Measurements from ENCODE around the gene CCDC17.

The CCDC17 gene

GRCh38 chr1:45617618-45618017 lies 6.2 kb downstream of the CCDC17 start:
- TF ChIP-seq CTCF (IDR thresholded peaks at IDR 0.05; ENCODE audit: low read length, missing control alignments) = no peak
- no peak overlapping the region for H3K4me3 ChIP-seq (replicated peaks; ENCODE audit: low read depth, low read length)
- peak; percentile 51 for DNase-seq (ENCODE audit: low read depth)

- no peak for TF ChIP-seq CTCF (IDR thresholded peaks at IDR 0.05; ENCODE audit: low read length, missing control alignments)
- no peak for DNase-seq (ENCODE audit: low read depth)
- no peak overlapping the region for H3K4me3 ChIP-seq (replicated peaks; ENCODE audit: low read depth, low read length)
Observed at GRCh38 chr1:45615885-45616284, 8.0 kb downstream of the CCDC17 start.

GRCh38 chr1:45612941-45613579 lies 10.8 kb downstream of the CCDC17 start:
- TF ChIP-seq CTCF (IDR thresholded peaks at IDR 0.05; ENCODE audit: low read length, missing control alignments) = no peak
- no peak for DNase-seq (ENCODE audit: low read depth)

GRCh38 chr1:45610589-45611226 lies 13.1 kb downstream of the CCDC17 start:
- DNase-seq (ENCODE audit: low read depth) = no peak
- no peak overlapping the region for H3K4me3 ChIP-seq (replicated peaks; ENCODE audit: low read depth, low read length)
- TF ChIP-seq CTCF (IDR thresholded peaks at IDR 0.05; ENCODE audit: low read length, missing control alignments) = no peak

More at GRCh38 chr1:45612941-45613579, 10.8 kb downstream of the CCDC17 start:
- H3K4me3 ChIP-seq (replicated peaks; ENCODE audit: low read depth, low read length) = no peak overlapping the region

DNA sequence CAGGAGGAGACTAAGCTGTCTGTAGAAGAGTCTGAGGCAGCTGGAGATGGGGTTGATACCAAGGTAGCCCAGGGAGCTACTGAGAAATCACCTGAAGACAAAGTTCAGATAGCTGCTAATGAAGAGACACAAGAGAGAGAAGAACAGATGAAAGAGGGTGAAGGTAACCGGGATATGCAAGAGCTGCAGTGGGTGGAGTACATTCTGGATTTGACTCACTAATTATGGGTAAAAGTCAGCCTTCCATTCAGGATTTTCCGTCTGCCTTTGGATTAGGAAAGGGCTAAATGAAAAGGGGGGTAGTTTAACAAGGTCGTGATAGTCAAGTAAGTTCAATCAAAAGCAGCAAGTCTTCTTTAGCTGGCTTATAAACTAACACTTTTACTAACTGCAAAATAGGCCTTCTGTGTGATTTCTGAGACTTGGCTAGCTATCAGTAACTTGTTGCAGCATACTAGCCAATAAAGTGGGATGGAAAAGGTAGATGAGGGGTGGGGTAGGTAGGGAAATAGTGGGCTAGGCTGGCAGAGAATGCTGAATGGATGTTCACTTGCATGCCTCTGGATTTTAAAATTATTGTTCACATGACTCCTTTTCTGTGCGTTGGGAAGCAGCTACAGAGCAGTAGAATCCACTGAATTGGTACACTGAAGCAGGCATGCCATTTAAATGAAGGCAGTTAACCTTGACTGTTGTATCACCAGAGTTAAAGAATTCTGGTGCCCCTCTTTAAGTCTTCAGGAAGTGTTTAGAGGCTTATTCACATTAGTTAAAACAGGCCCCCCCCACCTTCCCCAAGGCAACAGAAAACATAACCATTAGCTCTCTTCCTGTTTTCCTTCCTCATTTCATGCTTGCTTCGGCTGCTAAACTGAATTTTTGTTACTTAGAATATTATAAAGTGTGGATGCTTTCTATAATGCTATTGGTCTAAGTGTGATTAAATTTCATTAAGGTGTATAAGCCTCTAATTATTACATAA lies 15.4 kb downstream of the CCDC17 start:
- no peak for DNase-seq (ENCODE audit: low read depth)
- TF ChIP-seq CTCF (IDR thresholded peaks at IDR 0.05; ENCODE audit: low read length, missing control alignments) = no peak
- no peak overlapping the region for H3K4me3 ChIP-seq (replicated peaks; ENCODE audit: low read depth, low read length)

GRCh38 chr1:45607404-45608074 lies 16.3 kb downstream of the CCDC17 start:
- DNase-seq (ENCODE audit: low read depth) = no peak
- no peak overlapping the region for H3K4me3 ChIP-seq (replicated peaks; ENCODE audit: low read depth, low read length)
- no peak for TF ChIP-seq CTCF (IDR thresholded peaks at IDR 0.05; ENCODE audit: low read length, missing control alignments)
